Renal cortical epithelial cell (primary cell): ENCODE results near the gene LIPE. TPM values are rescaled to one million over a fixed set of nuclear protein-coding genes. Genes with fewer than 3 reads are reported as not detected.

Experiments used
- DNase-seq: peaks from one replicate; pipeline ENCODE4 v3.0.0-alpha.2; 2011; ENCODE audit warnings: low read depth
- total RNA-seq: library from RNA; depleted of rRNA; stranded (reverse); fragments of >200 nt; gene quantifications from 2 replicates; pipeline ENCODE4 v1.2.3, GENCODE V29; 2014

The LIPE gene
- total RNA-seq, 1 donor from 2014 or later = 1.2 TPM

DNA sequence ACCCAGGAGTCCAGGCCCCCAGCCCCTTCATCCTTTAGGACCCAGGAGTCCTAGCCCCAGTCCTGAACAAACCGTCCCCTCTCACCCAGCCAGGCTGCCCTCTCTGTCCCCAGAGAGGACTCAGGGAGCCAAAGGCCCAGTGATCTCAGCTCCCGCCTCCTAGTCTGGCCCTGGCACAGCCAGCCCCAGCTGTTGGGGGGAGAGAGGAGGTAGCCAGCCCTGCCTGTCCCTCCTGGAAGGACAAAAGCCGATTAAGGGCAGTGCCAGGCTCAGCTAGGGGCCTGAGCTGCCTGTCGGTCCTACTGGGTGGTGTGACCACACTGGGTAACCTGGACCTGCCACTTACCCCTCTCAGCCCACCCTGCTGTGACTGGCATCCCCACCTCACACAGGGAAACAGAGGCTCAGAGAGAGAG is 14.5 kb downstream of the LIPE start:
- DNase-seq = no peak

GRCh38 chr19:42412227-42412626 is 15.0 kb downstream of the LIPE start:
- no peak for DNase-seq

DNA sequence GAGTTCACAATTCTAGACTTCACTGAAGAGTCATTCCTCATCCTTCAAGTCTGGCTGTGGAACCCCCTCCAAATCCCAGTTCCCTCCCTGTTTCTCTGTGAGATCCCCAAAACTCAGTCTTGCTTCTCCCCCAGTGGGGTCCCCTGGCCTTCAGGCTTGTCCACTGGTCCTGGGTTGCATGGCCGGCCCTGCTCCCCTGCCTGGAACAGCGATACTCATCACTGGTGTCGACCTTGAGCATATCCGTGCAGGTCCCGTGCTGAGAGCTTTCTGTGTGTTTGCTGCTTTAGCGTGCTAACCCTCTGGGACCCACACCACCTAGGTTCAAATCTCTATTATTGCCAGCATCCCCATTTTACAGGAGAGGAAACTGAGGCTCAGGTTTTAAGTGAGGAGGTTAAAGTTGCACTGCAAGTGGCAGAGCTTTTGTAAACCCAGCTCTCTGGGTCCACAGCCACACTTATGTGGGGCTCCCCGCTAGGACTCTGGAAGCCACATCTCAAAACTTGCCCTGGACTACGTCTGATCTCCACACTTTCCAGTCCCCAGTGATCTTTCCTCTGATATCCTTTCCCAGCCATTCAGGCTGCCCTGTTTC is 15.5 kb downstream of the LIPE start:
- DNase-seq = no peak

DNA sequence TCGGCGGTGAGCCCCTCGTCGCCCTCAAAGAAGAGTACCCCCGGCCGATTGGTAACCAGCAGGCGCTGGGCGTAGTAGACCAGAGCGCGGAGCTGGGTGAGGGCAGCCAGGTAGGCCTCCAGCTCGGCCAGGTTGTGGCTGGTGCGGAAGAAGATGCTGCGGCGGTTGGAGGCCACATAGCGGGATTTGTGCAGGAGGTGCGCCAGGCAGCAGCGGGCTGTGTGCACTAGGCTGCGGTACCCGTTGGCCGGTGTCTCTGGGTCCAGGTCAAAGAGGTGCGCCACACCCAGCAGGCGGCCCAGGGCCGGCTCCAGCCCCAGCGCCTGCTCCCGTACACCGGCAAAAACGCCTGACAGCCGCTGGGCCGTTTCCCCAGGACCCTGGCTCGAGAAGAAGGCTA is 16.8 kb downstream of the LIPE start:
- DNase-seq = no peak

GRCh38 chr19:42409477-42409876 is 17.7 kb downstream of the LIPE start:
- no peak for DNase-seq

DNA sequence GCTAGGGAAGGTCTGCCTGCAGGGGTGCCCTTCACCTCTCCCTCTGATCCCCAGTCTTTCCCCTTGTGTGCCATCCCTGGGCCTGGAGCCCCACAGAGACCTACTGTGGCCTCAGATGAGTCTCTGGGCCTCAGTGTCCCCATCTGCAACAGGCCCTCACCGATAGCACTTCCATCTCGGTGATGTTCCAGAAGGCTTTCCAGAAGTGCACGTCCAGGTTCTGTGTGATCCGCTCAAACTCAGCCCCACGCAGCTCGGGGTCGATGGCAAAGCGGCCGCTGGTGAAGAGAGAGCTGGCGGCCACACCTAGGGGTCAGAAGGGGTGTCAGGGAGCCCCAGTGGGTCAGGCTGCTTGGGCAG is 19.4 kb downstream of the LIPE start:
- DNase-seq = no peak

DNA sequence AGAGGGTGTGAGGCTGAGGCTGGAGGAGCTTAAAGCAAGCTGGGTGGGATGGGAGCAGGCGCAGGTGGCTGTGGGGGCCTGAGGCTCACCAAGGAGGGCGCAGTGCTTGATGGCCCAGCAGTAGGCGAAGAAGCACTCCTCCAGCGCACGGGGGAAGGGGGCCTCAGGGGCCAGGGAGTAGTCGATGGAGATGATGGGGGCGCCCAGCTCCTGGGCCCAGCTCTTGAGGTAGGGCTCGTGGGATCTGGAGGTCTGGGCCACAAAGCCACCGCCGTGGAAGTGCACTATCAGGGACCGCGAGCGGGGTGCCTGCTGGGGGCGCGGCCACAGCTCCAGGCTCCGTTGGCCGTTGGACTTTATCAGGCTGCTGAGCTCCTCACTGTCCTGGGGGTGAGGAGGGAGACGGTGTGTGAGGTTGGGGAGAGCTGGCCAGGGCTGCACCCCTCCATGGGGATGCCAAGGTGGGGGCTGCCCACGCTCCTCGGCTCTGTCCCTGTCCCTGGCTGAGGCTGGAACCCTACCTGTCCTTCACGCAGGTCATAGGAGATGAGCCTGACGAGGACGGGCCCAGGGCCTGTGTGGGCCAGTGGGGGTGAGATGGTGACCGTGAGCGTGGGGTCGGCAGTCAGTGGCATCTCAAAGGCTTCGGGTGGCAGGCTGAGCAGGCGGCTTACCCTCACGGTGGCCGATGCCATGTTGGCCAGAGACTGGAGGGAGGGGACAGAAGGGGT is 19.9 kb downstream of the LIPE start:
- DNase-seq = no peak

DNA sequence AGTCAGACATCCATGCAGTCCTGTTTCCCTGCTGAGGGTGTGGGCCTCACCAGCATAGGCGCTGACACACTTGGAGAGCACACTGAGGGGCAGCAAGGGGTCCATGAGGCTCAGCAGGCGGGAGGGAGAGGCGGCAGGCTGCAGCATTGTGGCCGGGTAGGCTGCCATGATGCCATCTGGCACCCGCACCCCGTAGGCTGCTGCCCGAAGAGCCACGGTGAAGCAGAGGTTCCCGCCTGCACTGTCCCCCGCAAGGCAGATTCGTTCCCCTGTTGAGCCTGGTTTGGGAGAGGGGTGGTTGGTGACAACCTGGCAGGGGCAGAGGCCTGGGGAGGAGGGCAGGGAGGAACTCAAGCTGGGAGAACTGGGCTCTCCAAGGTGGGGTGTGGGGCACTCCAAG is 21.1 kb downstream of the LIPE start:
- no peak for DNase-seq

DNA sequence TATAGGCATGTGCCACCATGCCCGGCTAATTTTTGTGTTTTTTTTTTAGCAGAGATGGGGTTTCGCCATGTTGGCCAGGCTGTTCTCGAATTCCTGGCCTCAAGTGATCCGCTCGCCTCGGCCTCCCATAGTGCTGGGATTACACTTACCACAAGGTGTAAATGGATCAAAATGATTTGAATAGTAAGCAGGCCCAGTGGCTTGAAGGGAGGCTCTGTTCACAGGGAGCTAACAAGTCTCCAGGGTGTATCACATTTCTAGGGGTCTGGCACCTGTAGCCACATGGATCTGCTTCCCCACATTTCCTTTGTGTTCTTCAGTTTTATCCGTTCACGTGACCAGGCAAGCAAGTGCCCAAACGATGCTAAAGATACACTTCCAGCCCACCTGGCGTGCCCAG is 23.6 kb downstream of the LIPE start:
- no peak for DNase-seq

DNA sequence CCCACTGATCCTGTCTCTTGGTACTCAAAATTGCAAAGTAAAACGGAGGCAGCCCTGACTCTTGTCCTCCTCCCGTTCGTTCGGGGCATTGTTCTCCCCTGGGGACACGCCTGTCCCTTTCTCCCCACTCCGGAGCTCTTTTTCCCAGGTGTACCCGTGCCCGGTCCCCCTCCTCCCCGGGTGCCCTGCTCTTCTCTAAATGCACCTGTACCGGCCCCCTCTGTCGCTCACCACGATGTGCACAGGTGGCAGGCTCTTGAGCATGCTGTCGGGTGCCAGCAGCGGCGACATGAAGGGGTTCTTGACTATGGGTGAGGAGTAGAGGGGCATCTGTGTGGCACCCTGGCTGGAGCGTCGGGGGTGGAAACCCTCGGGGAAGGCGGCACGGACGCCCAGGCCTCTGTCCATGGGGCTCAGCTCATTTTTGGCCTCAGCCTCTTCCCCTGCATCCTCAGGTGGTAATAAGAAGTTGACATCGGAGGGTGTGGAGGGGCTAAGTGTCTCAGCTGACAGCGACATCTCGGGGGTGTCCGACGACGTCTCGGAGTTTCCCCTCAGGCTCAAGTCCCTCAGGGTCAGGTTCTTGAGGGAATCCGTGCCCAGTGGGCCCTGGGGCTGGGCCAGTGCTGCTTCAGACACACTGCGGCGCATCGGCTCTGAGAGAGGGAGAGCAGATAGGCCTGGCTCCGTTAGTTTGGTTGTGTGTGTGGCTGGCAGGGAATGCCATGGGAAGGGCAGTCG is 24.6 kb downstream of the LIPE start:
- no peak for DNase-seq

DNA sequence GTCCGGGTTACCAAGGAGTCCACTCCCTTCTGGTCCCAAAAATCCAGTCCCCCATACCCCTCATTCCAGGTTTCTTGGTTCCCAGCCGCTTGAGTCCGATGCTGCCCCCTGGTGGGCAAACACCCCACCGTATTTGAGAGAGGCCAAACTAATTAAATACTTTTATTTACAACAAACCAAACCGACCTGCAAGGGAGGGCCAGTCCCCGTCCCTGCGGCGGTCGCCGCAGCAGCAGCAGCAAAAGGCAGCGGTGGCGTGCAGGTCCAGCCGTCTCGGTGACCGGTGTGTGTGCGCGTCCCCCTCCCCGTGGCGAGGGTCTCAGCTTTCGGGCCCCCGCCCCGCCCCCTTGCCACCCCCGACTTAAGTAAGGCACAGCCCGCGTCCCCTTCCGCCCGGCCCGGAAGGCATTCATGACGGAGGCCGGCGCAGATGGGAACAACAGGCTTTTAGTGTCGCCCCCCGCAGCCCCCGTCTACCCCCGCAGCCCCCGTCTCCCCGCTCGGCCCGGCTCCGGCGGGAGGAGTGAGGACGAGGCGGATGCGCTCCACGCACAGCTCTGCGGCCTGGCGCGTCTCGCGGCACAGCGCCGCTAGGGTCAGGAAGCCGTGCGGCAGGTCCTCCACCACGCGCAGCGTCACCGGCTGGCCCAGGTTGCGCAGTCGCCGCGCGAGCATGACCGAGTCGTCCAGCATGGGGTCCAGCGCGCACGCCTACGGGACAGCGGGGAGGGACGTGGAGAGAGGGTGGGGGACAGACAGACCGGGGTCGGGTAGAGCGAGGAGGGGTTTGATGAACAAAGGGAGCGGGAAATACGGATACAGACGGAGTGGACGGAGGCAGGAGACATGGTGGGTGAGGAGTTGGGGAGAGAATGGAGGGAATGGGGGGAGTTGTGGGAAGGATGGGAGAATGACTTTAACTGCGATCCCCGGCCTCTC is 25.6 kb downstream of the LIPE start:
- peak; percentile 65 for DNase-seq

- no peak for DNase-seq
These were observed 26.8 kb downstream of the LIPE start for GRCh38 chr19:42400404-42400803.

DNA sequence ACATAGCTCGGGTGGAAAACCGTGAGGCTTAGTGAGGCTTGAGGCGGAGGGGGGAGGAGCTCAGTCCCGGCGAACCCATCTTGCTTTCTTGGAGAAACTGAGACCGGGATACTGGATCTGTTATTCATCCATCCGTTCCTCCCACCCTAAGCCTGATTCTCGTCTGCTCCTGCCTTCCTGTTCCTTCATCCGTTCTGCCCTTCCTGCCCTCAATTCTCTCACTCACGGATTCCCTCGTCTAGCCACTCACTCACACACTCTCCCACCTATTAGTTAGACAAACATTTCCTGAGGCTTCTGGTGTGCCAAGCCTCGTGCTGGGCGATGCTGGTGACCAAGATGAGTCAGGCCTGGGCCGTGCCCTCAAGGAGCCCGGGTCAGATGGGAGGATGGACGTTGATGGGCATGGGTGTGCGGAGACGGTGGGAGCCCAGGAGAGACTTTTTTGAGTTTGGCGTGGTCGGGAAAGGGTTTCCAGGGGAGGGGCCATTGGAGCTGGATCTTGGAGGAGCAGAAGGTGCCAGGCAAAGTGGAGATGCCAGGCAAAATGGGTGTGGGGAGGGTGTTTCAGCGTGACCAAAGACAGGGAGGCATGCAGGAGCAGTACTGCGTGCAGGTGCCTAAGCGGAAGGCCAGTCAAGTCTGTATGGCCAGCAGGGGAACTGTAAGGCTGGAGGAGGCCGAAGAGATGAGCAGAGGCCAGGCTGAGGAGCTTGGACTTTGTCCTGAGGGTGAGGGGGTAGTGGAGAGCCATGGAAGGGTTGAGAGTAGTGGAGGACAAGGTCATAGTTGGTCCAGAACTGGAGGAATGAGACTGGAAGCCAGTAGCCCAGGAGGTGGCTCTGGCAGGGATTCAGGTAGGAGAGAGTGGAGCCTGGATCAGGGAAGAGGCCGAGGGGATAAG is 29.7 kb downstream of the LIPE start:
- DNase-seq = no peak

DNA sequence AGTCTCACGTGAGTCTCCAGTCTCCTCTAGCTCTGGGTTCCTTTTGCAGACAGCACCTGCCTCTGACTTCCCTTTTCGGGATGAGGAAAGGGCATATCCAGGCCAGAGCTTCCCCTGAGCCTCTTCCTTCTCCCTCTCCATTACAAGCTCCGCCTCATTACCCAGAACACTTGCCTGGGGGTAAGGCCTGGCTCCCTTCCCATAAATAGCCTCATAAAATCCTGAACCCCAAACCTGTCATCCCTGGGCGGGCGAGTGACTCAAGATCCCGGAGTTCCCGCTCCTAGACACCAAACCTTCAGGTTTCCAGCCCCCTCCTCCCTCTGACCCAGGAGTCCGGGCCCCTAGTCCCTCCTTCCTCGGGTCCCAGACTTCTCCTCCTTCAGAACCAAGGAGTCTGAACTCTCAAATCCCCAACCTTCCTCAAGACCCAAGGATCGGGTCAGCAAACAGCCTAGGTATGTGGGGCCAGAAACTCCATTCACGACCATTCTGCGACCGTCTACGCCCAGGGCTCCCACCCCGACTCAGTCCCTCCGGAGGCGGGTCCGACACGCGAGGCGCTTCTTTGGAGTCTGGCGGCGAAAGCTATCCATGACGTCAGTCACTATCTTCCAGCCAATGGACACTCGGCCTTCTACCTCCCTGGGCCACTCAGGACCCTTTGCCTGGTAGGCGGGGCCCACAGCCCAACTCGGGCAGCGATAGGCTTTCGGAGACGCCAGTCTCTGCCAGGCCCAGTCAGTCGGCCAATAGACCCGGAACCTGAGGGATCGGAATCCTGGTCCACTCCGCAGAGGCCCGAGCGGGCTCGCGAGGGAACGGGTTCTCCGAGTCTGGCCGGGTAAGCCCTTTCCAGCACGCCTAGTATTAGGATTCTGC is 30.6 kb downstream of the LIPE start:
- DNase-seq = peak; percentile 97

- peak; percentile 37 for DNase-seq
These were observed 32.4 kb downstream of the LIPE start for GRCh38 chr19:42394751-42395150.

GRCh38 chr19:42392165-42392564 is 35.0 kb downstream of the LIPE start:
- DNase-seq = no peak

- DNase-seq = no peak
These were observed 37.3 kb downstream of the LIPE start, which contains the start of gene CNFN for GRCh38 chr19:42389899-42390298. Gene CNFN (minus strand): TSS chr19:42390297. CDS start chr19:42389037, 1,260 bp downstream.

DNA sequence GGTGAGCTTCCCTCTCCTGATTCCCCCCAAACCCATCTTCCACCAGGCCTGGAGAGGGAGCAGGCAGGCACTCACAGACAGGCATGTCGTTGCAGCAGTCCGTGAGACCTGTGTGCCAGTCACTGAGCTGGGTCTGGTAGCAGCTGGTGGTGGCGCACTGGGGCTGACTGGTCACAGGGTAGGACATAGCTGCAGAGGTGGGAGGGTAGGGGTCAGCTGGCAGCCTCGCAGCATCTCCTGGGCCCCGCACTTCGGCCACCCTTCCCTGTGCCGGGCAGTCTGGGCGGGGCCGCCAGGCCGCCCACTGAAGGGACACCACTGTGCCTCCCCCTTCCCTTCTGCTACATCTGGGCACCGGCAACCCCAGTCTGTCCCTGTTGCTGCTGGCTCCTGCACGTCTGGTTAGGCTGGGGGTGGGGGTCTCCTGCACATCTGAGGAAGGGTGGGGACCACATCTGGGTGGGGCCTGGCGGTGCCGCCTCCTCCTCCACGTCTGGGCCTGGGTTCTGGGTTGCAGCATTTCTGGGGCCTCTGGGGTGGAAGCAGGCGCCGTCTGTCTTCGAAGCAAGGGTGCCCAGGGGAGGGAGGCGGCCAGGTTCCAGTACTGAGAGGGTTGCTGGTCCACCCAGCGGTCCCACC is 38.2 kb downstream of the LIPE start:
- no peak for DNase-seq

GRCh38 chr19:42386974-42387707 is 40.0 kb downstream of the LIPE start:
- peak; percentile 37 for DNase-seq
